HG03575 (cell line): Measurements from ENCODE around the gene GSG1.

Experiments used
- ATAC-seq: cut with Tn5 transposase; IDR thresholded peaks from one replicate; pipeline ENCODE4 v1.9.1; 2021; ENCODE audit not compliant: unreplicated experiment, insufficient number of reproducible peaks, low FRiP score; ENCODE audit errors: extremely low read depth

The GSG1 gene

DNA sequence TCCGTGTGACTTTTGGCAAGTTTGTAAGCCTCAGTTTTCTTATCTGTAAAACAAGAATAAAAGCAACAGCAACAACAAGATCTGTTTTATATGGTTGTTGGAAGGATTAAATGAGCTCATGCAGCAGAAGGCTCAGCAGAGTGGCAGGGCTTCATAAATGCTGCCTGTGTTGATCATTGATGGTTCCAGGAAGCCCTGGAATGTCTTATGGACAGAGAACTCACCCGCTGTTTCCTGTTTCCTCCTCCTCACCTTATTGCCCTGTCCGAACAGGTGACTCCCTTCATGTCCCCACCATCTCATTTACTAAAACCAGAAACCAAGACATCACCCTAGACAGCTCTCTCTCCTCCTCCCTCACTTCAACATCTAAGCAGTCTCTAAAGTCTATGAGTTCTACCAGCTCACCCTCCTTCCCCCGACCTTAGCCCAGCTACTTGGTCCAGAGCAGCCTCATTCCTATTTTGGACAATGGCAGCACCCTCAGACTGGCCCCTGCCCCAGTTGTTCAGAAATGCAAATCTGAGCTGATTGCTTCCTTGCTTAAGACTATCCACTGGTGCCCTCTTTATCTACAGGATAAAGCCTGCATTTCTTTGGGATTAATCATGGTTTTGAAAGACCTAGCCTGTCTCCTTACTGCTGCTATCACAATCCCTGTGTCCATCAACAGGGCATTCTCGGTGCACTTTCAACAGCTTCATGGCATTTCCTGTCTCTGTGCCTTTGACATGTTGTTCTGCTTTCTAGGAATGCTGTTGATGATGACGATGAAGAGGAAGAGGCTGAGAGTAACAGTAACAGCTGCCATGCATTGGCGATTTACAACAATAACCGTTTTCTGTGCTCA is 21.4 kb upstream of the GSG1 start:
- no peak for ATAC-seq

DNA sequence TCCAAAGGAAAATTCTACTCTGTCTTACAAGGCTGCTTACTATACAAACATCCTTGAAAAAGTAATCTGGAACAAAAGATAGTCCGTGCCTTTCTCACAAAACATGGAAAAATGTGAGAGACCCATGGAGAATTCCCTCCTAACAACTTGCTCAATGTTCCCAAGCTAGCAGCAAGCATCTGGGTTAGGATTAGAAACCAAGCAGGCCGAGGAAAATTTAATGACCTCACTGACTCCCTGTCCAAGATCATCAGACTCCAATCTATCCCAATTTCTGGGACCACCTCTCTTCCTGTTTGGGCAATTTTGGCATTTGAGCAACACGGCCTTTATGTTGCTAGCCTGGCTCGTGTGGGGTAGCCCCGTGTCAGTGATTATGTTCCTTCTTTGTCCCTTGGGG is 18.1 kb upstream of the GSG1 start:
- ATAC-seq = no peak

DNA sequence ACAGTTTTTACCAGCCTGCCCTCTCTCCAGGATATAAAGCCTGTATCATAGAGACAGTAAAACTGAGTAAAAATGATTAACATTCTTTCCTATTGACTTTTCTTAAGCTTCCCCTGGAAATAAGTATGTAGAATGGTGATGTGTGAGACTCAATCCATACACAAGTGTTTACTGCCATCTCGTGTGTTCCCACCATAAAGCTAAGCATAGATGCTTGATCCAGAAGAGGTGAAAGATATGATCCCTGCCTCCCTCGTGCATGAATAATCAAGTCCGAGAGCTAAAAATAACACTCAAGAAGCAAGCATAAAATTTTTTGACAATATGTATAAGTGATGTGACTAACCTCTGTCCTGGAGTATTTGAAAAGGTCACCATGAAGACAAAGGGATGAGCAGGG is 16.9 kb upstream of the GSG1 start:
- ATAC-seq = no peak

DNA sequence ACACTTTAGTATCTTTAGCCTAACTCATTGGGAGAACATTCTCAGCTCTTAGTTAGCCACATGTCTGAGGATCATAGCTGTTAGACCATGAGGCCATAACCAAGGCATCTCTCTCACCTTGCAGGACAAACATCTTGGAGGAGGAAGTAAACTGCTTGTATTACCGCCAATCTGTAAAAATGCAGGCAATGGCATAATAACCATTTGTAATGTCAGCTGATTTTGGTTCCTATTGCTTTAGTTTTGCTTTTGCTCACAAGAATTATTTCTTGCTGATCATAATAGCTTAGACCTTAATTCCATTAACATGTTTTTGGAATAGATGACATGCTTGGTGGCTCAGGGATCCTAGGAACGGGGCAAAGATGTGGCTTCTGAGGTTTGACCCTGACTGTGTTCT is 16.4 kb upstream of the GSG1 start:
- no peak for ATAC-seq

DNA sequence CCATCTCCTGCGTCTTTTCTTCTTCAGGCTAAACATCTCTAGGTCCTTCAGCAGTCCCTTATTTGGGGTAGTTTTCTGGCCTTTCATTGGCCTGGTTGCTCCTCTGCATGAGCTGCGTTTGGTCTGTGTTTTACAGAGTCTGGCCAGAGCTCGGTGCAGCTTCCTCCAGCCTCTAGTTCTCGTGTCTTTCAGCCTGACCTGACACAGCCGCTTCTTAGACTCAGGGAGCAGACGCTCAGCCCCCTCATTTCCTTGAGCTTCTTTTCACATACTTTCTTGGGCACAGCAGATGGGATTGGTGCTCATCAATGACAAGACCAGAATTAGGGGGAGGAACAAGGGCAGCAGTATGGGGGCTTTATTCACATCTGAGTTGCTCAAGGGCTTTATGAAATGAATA is 13.6 kb upstream of the GSG1 start:
- no peak for ATAC-seq

DNA sequence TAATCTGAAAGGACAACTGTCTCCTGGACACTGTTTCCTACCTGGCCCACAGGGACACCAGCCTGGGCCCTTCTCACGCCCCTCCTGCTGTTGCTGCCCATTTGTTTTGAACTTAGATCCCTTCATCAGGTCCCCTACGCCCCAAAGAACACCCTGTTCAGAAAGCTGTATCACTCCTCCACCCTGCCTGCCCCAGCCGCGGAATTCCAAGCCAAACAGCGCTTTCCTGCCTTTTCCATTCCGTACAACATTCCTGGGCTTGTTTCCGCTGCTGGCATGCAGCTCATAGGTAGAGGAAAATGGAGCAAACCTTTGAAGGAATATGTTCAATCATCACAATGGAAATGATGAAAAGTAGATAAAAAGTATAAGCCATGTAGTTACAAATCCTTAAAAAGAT is 12.8 kb upstream of the GSG1 start:
- ATAC-seq = no peak

DNA sequence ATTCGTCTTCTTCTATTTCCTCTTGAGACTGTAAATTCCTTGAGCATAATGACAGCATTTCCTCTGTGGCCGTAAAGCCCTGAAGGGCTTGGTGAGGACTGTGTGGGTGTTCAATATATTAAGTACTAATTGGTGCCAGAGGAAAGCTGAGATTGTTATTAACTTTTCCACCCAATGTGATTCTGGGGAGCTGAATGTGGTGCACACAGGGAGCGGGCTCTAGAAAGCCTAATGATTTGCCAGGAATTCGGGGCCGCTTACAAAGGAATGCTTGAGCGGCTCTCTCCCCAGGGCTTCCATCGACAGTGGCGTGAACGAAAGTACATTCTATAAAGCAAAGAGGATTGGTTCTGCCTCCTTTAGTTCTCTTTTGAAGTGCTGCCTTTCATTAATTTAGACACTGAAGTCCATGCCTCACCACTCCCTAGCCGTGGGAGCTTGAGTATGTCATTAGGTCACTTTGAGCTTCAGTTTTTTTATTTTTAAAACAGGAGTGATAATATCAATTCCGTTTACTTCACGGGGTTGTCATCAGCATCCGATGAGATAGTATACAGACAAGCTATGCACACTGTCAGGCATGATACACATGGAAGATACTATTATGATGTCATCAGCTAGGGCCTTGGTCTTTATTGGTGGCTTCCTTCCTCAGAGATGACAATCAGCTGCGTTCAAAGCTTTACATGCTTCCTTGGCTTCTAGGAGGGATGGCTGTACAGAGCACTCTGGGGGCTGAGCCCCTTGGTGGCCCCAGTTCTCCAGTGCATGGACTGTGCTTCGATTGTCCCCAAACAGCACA is 11.0 kb upstream of the GSG1 start:
- no peak for ATAC-seq

DNA sequence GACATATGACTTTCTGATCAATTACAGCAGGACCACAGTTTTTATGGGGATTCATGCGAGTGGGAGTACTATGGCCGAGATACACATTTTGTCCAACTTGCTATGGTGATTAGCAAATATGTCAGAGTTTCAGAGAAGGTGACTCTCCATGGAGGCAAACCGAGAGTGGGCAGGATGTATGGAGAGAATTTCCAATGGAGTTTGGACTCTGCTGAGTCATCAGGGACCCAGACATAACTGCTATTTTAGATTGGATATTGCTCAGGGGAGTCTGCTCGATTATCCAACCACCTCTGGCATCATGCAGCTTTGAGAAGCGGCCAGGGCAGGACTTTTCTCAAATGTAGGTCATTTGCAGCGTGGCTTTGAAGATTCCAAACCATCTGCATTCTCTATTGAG is 9.5 kb upstream of the GSG1 start:
- no peak for ATAC-seq

DNA sequence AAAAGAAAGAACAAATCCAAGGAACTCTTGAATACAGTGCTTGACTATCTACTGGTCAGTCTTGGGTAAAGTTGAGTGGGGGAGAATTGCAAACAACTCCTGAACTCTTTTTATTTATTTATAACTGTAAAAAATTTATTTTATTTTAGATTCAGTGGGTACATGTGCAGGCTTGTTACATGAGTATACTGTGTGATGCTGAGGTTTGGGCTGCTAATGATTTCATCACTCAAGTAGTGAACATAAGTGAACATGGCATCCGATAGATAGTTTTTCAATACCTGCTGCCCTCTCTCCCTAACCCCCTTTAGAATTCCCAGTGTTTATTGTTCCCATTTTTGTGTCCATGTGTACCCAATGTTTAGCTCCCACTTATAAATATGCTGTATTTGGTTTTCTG is 3.2 kb upstream of the GSG1 start:
- no peak for ATAC-seq

DNA sequence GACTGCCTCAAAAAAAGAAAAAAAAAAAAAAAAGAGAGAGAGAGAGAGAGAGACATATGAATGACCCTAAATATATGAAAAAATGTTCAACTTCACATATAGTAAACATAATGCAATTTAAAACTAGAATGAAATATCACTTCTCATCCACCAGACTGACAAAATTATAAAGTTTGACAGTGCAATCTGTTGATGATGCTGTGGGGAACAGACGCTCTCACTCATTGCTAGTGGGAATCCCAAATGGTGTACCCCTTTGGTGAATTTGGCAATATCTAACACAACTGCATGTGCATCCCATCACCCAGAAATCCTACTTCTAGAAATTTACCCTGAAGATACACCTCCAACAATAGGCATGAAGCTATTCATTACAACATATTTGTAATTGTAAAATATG is 2.3 kb upstream of the GSG1 start:
- ATAC-seq = no peak

DNA sequence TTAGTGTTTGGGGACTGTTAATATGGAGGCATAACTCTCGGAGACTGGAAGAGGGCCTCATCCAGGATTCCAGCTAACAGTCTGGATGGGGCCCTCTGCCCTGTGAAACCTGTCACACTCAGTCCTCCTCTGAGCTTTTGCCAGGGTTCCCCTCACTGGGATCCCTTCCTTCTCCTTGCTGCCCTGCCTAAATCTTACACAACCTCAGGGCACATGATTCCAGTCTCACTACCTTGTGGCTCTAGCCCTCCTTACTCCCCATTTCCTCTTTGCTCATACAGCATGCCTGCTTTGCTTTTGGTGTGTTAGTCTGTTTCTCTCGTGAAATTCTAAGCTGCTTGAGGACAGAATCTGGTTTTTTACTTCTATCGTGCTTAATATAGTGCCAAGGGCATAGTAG is 942 bp upstream of the GSG1 start:
- ATAC-seq = no peak

DNA sequence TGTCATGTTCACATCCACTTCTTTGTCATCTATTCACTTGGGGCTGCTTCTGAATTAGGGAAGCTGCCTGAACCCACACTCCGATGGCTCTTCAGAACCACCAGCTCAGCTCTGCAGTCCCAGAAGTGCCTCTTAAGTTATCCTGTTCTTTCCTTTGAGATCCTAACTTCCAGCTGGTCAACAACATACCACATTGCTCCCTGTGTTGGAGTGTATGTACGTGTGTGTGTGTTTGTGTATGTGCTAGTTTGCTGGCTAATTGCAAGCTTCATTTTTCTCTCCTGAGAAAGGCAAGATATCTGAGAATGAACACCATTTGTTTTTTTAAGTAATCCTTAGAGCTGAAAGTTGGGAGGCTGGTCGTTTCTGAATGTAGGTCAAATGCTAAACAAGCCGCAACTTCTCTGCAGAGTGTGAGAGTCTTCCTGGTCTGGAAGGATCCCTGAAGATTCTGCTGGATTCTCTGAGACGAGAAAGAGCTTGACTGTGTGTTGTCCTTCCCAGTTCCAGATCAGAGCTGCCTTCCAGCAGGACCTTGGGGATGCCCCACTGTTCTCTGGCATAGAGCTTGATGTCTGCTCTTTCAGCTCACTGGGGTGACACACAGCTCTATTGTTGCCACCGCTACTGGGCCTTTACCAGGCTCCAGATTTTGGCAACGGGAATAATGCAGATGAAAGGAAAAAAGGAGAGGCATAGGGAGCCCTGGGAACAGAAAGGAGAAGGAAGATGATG is 839 bp downstream of the GSG1 start:
- no peak for ATAC-seq

DNA sequence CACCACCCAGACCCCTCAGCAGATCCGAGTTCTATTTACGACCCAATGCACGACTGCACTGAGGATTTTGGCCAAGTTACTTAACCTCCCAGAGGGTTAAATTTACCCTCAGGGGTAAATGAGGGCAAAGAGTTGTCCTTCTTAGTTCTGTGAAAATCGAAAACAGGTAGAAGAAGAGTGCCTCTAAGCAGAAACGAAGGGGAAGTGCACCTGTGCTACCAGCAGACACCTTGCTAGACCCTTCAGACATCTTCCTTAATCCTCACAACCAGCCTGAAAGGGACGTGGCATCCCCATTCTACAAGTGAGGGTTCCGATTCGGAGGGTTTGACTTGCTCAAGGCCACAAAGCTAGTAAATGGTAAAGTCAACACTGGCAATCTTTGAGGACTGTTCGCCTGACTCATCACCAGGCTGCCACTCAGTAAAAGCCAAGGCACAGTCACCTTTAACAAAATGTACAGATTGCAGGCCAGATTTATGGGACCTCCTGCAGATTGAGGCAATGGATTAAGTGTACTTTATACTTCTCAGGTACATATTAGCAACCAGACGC is 1.6 kb downstream of the GSG1 start:
- ATAC-seq = no peak

DNA sequence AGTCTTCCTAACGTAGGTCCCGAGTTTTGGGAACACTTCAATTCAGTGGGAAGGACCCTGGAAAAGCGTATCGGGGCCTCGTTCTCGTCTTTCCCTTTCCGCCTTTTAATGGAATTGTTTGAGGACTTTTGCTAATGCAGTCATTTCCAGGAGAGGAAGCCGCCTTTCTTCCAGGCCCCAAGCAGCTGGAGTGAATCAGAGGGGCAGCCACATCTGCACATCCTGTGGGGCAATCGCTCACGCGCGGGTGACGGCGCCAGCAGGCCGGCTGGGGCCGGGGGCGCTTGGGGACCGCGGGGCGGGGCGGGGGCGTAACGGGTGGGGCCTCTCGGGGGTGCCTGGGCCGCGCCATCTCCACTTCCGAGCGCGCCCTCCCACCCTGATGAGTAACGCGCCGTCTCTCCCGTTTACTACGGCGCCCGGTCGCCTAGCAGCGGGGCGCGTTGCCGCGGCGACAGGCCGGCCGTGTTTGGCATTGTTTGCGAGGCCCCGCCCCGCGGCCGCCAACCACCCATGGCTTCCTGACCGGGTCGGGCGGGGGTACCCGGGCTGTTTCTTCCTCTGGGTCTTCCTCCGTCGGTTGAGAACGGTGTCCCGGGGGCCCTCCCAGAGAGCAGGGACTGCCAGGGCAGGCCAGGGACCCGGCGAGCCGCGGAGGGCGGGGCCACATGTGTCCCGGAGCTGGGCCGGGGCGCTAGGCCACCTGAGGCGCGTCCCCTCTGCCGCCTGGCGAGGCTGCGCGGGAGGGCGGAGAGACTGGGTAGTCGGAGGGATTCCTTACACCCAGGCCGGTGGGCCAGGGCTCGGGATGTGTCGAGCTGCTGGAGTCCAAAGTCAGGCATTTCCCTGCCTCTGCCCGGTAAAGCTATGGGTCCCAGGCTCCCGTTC is 2.3 kb downstream of the GSG1 start:
- ATAC-seq = peak; percentile 37

DNA sequence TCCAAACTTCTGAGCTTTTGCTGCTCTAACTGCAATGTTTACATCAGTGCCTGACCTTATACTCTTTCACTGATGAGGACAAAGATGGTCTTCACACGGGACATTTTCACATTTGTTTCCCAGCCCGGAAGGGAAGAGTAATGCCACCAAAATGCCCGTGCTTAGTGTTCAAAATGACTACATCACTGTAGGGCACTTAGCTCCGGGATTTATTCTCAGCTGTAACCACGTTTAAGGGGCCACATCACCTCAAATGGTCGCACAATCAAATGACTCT is 2.9 kb downstream of the GSG1 start:
- no peak for ATAC-seq

DNA sequence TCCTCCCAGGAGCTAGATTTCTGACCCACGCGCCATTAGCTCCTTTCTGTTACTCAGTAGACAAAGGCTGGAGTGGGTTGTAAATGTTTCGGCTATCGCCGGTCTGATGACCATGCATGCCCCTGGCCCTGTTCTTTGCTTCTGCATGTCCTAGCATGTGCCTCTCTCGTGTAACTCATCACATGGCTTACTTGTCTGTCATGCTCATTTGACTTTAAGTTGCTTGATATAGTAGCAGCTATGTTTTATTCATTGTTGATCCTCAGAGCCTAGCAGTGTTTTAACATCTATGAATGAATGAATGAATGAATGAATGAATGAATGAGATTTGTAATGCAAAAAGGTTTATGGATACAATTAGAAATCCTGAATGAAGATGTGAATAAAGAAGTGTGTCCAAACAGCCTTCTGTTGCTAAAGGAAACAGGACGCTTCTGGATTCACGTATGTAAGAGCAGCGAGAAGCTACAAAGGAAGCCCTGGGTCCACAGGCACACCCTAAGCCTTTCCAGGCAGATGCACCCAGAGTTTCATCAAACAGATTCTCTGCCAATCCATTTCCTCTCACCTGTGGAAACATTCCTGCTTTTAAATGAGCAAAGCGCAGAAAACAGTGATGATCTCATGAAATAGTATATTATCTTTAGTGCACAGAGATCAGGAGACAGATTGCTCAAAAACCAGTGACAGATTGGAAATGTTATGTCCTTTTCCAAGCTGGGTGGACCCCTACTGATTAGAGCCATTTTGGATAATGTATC is 3.4 kb downstream of the GSG1 start:
- ATAC-seq = no peak

DNA sequence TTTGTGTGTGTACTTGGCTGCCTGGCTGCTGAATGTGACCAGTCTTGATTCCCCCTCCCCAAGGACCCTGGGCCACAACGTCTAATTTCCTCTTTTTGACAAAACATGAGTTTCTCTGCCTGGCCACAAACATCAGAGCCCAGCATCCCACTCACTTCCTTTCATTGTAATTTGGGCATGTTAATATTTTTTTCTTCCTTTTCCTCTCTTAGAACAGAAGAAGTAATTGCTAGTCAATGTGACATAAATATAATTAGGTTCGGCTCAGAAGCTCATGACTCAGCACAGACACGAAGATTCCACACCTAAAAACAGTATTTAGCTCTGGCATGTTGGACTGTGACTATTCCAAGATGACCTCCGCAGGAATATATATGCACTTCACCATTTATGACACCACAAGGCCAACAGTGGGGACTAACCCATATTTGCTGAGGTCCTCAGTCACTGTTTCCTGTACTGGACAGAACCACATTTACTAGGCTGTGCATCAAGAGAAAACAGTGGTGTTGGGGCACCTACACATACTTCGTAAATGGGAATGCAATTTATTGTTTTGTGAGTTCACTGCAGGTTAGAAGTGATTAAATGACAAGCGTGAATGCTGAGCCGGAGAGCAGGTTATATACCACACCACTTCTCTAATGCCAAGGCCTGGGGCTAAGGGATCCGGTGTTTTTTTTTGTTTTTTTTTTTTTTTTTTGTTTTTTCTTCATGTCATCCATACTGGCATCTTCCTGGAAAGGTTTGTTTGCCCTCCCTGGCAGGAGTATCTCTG is 4.2 kb downstream of the GSG1 start:
- ATAC-seq = no peak
